Activated T-helper 17 cell treated with anti-CD3 and anti-CD28 coated beads, Interleukin-2, amount 50 U/mL, for 72 hours (primary cell): ENCODE measurements around the gene GRIN1. TPM values are rescaled to one million over a fixed set of nuclear protein-coding genes. Genes with fewer than 3 reads are reported as not detected.

Experiments
- ATAC-seq: fragments of 150-1000 bp; cut with Tn5 transposase; replicated peaks from 2 replicates; pipeline ENCODE4 v1.10.0; 2021; ENCODE audit warnings: mild to moderate bottlenecking, moderate library complexity
- H3K27ac Mint-ChIP-seq: one replicate; pipeline ENCODE4 v1.8.0; 2022; ENCODE audit warnings: mixed read lengths
- H3K27me3 Mint-ChIP-seq: one replicate; pipeline ENCODE4 v1.8.0; 2022; ENCODE audit warnings: mixed read lengths
- H3K36me3 Mint-ChIP-seq: one replicate; pipeline ENCODE4 v1.8.0; 2022; ENCODE audit warnings: low read depth, mild to moderate bottlenecking, mixed read lengths
- H3K4me1 Mint-ChIP-seq: one replicate; pipeline ENCODE4 v1.8.0; 2022; ENCODE audit warnings: mixed read lengths
- H3K4me3 Mint-ChIP-seq: one replicate; pipeline ENCODE4 v1.8.0; 2022; ENCODE audit warnings: mild to moderate bottlenecking, mixed read lengths
- H3K9me3 Mint-ChIP-seq: one replicate; pipeline ENCODE4 v1.8.0; 2022; ENCODE audit warnings: mixed read lengths
- total RNA-seq, 2 donors: library from RNA; stranded (reverse); gene quantifications; one replicate each; pipeline ENCODE4 v1.2.3, GENCODE V29; 2022

Gene GRIN1
- total RNA-seq, 2 donors from 2014 or later: 0.06 to 1.2 TPM

DNA sequence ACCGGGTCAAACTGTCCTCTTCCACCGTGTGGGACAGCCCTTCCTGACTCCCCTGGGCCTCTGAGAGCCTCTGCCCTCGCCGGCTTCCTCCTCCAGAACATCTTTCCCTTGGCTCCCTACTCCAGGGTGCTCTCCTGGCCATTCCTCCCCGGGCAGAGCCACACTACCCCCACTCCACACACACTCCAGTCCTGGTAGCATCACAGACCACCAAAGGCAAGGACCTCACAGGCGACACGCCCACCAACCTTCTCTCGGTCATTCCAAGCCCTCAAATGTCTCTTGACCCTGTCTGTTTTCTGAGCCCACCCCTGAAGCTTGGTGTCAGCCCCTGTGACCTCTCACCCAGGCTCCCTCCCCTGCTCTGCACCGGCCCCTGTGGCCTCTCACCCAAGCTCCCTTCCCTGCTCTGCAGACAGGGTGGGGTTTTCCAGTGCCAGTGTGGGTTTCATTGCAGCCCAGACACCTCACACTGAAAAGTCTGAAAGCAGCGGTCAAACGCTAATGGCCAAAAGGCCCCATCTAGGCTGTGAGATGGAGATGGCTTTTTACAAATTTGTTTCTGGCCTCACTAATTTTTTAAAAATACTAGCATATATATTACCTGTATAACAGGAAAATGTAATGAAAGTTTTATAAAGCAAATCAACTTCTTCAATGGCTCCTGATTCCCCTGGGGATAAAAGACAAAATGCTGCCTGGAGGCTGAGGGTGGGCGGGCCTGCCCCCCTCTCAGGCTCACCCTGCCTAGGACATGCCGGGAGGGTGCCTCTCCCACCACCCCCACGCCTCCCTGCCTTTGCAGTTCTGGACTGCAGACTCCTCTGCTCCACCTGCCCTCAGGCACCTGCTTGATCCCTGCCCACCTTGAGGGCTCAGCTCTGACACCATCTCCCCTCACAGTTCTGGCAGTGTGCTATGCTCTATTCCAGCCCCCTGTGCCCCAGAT lies 20.4 kb downstream of the GRIN1 start:
- no peak overlapping the region for H3K4me3 Mint-ChIP-seq
- peaks cover 21% of the 10 kb centered on the region for H3K27me3 Mint-ChIP-seq
- H3K27ac Mint-ChIP-seq: no peak overlapping the region
- ATAC-seq: no peak
- no peaks in the 10 kb centered on the region for H3K36me3 Mint-ChIP-seq
- peaks cover 5% of the 10 kb centered on the region for H3K4me1 Mint-ChIP-seq
- no peaks in the 10 kb centered on the region for H3K9me3 Mint-ChIP-seq

DNA sequence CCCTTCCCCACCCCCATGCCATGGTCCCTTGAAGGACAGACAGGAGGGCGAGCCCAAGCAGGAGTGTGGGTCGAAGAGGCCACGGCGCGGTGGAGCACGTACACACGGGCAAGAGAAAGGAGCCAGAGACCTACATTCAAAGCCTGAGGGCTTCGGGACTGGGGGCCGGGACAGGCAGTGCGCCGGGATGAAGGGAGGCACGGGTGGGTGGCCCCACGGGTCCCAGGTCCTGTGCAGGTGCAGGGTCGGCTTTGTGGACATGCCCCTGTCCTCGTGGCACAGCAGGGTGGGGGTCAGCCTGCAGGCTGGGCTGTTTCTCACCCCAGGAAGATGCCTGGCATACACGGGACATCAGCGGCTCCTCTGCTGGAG lies 21.1 kb downstream of the GRIN1 start:
- ATAC-seq: no peak
- no peaks in the 10 kb centered on the region for H3K9me3 Mint-ChIP-seq
- no peak overlapping the region for H3K4me3 Mint-ChIP-seq
- H3K36me3 Mint-ChIP-seq: no peaks in the 10 kb centered on the region
- no peak overlapping the region for H3K27ac Mint-ChIP-seq
- H3K4me1 Mint-ChIP-seq: peaks cover 5% of the 10 kb centered on the region
- H3K27me3 Mint-ChIP-seq: peaks cover 18% of the 10 kb centered on the region

DNA sequence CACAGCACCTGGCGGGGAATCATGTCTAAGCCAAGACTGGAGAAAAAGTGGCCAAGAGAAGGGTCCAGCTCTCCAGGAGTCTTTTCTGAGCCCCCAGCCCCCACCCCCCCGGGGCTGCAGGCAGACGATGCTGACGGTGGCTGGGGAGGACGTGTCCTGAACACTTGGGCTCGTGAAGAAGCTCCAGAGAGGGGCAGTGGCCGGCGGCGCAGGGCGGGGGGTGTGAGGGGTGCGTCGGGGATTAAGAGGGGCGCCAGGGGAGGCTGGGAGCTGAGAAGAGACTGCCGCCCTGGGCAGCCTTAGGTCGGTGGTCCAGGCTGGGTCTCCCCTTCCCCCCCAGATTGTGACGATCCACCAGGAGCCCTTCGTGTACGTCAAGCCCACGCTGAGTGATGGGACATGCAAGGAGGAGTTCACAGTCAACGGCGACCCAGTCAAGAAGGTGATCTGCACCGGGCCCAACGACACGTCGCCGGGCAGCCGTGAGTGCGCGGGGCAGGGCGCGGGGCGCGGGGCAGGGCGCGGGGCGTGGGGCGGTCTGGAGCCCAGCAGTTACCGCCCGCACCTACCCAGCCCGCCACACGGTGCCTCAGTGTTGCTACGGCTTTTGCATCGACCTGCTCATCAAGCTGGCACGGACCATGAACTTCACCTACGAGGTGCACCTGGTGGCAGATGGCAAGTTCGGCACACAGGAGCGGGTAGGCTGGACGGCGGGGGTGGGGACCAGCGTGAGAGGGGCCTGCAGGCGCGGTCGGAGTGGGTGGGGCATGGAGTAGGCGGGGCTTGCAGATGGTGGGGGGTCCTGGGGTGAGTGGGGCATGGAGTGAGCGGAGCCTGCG lies 22.0 kb downstream of the GRIN1 start:
- H3K36me3 Mint-ChIP-seq: no peaks in the 10 kb centered on the region
- H3K27ac Mint-ChIP-seq: no peak overlapping the region
- no peak for ATAC-seq
- peaks cover 5% of the 10 kb centered on the region for H3K4me1 Mint-ChIP-seq
- H3K9me3 Mint-ChIP-seq: no peaks in the 10 kb centered on the region
- H3K4me3 Mint-ChIP-seq: no peak overlapping the region
- peaks cover 21% of the 10 kb centered on the region for H3K27me3 Mint-ChIP-seq

DNA sequence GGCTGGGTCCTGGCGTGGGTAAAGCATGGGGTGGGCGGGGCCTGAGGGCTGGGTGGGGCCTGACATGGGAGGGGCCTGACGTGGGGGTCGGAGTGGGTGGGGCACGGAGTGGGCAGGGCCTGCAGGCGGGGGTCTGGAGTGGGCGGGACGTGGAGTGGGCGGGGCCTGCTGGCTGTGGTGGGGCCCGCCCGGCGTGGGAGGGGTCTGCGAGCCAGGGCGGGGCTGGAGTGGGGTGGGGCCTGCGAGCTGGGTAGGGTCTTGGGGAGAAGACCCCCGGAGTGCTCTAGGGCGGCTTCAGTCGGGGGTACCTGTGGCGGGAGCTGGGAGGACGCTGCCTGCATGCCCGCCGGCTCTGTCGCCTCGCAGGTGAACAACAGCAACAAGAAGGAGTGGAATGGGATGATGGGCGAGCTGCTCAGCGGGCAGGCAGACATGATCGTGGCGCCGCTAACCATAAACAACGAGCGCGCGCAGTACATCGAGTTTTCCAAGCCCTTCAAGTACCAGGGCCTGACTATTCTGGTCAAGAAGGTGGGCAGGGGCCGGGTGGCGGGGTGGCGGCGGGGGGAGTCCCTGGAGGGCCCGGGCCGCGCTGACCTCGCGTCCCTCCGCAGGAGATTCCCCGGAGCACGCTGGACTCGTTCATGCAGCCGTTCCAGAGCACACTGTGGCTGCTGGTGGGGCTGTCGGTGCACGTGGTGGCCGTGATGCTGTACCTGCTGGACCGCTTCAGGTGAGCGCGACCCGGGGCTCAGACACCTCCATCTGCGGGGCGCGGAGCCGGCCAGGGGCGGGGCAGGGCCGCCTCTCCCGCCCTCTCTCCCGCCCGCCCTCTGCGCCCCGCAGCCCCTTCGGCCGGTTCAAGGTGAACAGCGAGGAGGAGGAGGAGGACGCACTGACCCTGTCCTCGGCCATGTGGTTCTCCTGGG lies 22.9 kb downstream of the GRIN1 start:
- no peaks in the 10 kb centered on the region for H3K9me3 Mint-ChIP-seq
- H3K27ac Mint-ChIP-seq: no peak overlapping the region
- no peaks in the 10 kb centered on the region for H3K36me3 Mint-ChIP-seq
- peaks cover 25% of the 10 kb centered on the region for H3K27me3 Mint-ChIP-seq
- peaks cover 5% of the 10 kb centered on the region for H3K4me1 Mint-ChIP-seq
- H3K4me3 Mint-ChIP-seq: no peak overlapping the region
- no peak for ATAC-seq

DNA sequence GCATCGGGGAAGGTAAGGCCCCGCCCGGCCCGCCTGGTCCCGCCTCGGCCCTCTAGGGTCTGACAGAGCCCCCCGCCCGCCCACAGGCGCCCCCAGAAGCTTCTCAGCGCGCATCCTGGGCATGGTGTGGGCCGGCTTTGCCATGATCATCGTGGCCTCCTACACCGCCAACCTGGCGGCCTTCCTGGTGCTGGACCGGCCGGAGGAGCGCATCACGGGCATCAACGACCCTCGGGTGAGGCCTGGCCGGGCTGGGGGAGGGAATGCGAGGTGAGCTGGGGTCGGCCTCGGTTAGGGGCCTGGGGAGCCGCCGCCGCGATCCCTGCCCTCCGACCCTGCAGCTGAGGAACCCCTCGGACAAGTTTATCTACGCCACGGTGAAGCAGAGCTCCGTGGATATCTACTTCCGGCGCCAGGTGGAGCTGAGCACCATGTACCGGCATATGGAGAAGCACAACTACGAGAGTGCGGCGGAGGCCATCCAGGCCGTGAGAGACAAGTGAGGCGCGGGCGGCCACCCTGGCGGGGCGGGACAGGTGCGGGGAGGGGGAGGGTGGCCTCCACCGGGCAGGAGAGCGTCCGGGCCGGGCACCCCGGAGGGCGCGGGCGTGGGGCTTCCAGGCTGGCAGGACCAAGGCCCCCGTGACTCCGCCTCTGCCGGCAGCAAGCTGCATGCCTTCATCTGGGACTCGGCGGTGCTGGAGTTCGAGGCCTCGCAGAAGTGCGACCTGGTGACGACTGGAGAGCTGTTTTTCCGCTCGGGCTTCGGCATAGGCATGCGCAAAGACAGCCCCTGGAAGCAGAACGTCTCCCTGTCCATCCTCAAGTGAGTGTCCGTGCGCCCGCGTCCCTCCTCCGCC lies 23.8 kb downstream of the GRIN1 start:
- no peak overlapping the region for H3K27ac Mint-ChIP-seq
- no peak overlapping the region for H3K4me3 Mint-ChIP-seq
- no peak for ATAC-seq
- no peaks in the 10 kb centered on the region for H3K9me3 Mint-ChIP-seq
- H3K27me3 Mint-ChIP-seq: peaks cover 25% of the 10 kb centered on the region
- peaks cover 5% of the 10 kb centered on the region for H3K4me1 Mint-ChIP-seq
- H3K36me3 Mint-ChIP-seq: no peaks in the 10 kb centered on the region

DNA sequence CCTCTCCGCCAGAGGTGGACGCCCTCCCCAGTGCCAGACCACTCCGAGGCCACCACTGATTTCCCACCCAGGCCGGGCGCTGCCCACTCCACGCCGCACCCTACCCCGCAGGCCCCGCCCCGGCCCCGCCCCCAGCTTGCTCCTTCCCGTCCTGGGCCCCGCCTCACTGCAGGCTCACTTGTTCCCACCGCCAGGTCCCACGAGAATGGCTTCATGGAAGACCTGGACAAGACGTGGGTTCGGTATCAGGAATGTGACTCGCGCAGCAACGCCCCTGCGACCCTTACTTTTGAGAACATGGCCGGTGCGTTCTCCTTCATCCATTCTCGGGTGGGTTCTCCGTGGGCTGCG lies 24.4 kb downstream of the GRIN1 start:
- Mint-ChIP-seq H3K9me3 (no peaks in the 10 kb centered on the region), H3K27me3 (peaks cover 20% of the 10 kb centered on the region), H3K4me1 (peaks cover 5% of the 10 kb centered on the region), H3K27ac (no peak overlapping the region), H3K4me3 (peak overlapping the region; percentile 19), H3K36me3 (no peaks in the 10 kb centered on the region)
- no peak for ATAC-seq

DNA sequence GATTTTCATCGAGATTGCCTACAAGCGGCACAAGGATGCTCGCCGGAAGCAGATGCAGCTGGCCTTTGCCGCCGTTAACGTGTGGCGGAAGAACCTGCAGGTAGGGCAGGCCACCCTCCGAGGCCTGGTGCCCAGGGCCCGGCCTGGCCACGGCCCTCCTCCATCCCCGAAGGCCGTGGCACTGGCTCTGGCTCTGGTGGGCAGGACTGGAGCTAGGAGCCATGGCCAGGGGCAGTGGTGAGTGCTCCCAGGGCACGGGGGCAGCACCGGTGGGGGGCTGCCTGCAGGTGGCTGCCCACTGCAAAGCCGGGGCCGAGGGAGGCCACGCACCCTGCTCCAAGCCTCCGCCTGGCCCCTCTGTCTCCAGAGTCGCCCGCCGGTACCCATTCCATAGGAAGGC lies 24.9 kb downstream of the GRIN1 start:
- Mint-ChIP-seq H3K27me3 (peaks cover 20% of the 10 kb centered on the region), H3K4me3 (peak overlapping the region; percentile 19), H3K27ac (no peak overlapping the region), H3K36me3 (no peaks in the 10 kb centered on the region), H3K4me1 (peaks cover 5% of the 10 kb centered on the region), H3K9me3 (no peaks in the 10 kb centered on the region)
- no peak for ATAC-seq

DNA sequence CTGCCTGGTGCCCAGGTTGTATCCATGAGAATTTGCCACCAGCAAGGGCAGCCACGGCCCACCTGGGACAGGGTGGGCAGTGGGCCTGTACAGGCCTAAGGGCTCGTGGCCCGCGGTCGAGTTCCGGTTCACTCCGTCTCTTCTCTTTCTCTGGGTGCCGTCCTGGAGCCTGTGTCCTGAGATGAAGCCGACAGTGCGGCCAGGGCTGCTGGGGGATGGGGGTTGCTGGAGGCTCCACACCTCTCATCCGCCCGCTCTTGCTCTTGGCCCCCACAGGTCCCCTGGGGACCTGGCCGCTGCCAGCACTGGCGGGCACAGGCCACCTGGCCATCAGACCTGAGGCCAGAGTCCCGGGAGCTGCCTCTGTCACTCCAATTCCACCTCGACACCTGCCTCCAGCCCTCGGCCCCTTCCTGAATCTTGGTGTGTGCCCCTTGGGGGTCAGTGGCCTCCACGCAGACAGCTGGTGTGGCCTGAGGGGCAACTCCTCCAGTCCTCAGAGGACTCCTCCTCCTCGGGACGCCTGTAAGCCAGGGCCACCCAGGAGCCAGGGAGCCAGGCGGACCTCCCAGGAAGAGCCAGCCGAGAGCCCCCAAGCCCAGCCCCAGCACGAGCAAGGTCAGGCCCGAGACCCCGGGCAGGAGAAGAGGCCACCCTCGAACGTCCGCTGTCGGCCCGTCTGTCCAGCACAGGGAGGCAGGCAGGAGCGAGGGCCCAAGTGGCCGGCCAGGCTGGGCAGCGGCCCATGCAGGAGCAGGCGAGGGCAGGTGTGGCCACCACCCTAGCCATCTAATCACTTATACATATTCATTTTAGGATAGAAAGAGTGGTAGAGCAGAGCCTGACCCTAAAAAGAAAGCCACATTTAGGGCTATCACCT lies 25.7 kb downstream of the GRIN1 start:
- no peaks in the 10 kb centered on the region for H3K36me3 Mint-ChIP-seq
- peaks cover 13% of the 10 kb centered on the region for H3K27me3 Mint-ChIP-seq
- ATAC-seq: no peak
- no peak overlapping the region for H3K4me3 Mint-ChIP-seq
- no peaks in the 10 kb centered on the region for H3K4me1 Mint-ChIP-seq
- no peak overlapping the region for H3K27ac Mint-ChIP-seq
- H3K9me3 Mint-ChIP-seq: no peaks in the 10 kb centered on the region

DNA sequence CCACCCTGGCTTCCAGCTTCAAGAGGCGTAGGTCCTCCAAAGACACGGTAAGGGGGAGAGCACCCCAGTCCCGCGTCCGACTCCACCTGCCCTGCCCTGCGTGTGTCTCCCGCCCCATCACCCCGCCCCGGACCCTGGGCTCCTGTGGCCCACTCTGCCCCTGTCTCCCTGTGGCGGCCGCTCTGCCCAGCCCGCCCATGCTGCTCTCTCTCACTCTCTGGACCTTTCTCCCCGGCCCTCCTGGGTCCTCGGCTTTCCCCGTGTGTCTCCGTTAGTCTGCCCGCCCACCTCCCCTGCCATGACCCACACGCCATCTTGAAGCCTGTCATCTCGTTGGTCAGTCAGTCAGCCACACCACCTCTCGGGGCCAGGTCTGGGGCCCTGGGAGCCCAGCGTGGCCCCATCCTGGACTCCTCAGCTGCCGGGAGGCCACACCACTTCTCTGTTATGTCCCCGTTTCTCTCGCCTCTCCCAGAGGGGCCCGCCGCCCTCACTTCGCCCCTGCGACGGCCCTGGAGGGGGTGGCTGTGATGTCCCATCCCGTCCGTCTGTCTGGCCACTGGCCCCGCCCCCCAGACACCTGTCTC lies 26.4 kb downstream of the GRIN1 start:
- no peaks in the 10 kb centered on the region for H3K36me3 Mint-ChIP-seq
- H3K27ac Mint-ChIP-seq: no peak overlapping the region
- no peaks in the 10 kb centered on the region for H3K4me1 Mint-ChIP-seq
- H3K27me3 Mint-ChIP-seq: peaks cover 10% of the 10 kb centered on the region
- H3K4me3 Mint-ChIP-seq: no peak overlapping the region
- no peak for ATAC-seq
- no peaks in the 10 kb centered on the region for H3K9me3 Mint-ChIP-seq

DNA sequence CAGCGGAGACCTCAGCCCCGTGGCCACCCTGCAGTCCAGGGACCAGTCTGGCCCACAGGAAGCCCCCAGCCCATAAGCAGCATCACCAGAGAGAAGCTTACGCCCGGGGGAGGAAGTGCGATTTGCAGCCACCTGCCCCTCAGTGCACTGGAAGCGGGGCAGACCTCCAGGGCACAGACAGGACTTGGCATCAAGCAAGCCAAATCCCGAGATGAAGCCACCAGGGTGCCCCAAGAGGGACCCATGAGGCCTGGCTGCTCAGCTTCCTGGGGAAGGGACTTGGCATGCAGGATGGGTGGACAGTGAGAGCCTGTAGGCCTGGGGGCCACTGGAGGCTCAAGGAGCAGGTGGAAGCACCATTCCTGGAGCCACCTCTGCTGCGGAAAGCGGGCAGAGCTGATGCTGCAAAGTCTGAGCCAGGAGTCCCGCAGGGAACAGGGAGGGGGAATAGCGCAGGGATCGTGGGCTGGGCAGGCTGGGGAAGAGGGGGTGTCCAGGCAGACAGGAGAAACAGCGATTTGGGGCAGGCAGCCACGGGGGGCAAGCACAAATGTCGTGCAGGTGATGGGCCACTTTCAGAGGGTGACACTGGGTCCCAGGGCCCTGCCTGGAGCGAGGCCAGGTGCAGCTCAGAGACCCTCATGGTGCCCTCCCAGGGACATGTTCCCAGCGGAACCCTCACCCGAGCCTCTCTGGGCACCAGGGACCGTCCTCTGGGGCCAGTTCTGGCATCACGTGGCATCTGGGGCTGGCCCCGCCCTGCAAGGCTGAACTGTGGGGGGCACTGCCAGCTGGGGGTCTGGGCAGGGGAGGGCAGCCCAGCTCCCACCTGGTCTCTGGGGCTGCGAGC lies 27.7 kb downstream of the GRIN1 start:
- no peak for ATAC-seq
- Mint-ChIP-seq H3K27me3 (peaks cover 13% of the 10 kb centered on the region), H3K4me3 (peak overlapping the region; percentile 17), H3K36me3 (no peaks in the 10 kb centered on the region), H3K4me1 (no peaks in the 10 kb centered on the region), H3K9me3 (no peaks in the 10 kb centered on the region), H3K27ac (no peak overlapping the region)

DNA sequence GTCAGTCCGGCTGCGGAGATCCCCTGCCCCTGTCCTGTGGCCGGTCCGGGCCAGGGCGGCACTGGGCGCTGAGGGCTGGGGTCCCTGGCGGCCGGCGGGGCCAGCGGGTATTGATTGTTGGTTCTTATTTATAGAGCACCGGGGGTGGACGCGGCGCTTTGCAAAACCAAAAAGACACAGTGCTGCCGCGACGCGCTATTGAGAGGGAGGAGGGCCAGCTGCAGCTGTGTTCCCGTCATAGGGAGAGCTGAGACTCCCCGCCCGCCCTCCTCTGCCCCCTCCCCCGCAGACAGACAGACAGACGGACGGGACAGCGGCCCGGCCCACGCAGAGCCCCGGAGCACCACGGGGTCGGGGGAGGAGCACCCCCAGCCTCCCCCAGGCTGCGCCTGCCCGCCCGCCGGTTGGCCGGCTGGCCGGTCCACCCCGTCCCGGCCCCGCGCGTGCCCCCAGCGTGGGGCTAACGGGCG lies 28.4 kb downstream of the GRIN1 start:
- peaks cover 13% of the 10 kb centered on the region for H3K27me3 Mint-ChIP-seq
- no peaks in the 10 kb centered on the region for H3K4me1 Mint-ChIP-seq
- H3K9me3 Mint-ChIP-seq: no peaks in the 10 kb centered on the region
- no peak for ATAC-seq
- H3K4me3 Mint-ChIP-seq: no peak overlapping the region
- H3K27ac Mint-ChIP-seq: no peak overlapping the region
- no peaks in the 10 kb centered on the region for H3K36me3 Mint-ChIP-seq
